Kidney (tissue), 14 donors: ENCODE data around the gene MEGF11. TPM values are rescaled to one million over a fixed set of nuclear protein-coding genes. Genes with fewer than 3 reads are reported as not detected.

Experiments used
- DNase-seq, 5 donors: peaks; one replicate each; pipeline ENCODE4 v3.0.0-alpha.2; 2013 to 2020
- FAIRE-seq: peaks from 2 replicates; lab custom pipeline; 2012; peaks lifted over from hg19 to GRCh38; lab: Jason Lieb, UNC
- H3K27ac ChIP-seq, 2 donors: one replicate each; pipeline ENCODE4 v1.7.0; 2013; ENCODE audit warnings: low read depth in 2 of 2, low read length in 2 of 2, inconsistent platforms in 1 of 2
- H3K27me3 ChIP-seq: one replicate; pipeline ENCODE4 v1.7.1; 2013; ENCODE audit warnings: low read length, inconsistent platforms; ENCODE audit not compliant: control insufficient read depth, insufficient read depth
- H3K36me3 ChIP-seq, 3 donors: one replicate each; pipeline versions ENCODE4 v1.7.0 to v1.7.1; 2013; ENCODE audit warnings: low read length in 3 of 3, control low read depth in 1 of 3, inconsistent platforms in 1 of 3; ENCODE audit not compliant: insufficient read depth in 3 of 3, control insufficient read depth in 2 of 3
- H3K4me1 ChIP-seq, 3 donors: one replicate each; pipeline versions ENCODE4 v1.7.0 to v1.7.1; 2013; ENCODE audit warnings: low read length in 3 of 3, inconsistent platforms in 1 of 3, low read depth in 1 of 3; ENCODE audit not compliant: control insufficient read depth in 2 of 3, insufficient read depth in 2 of 3
- H3K4me3 ChIP-seq, 3 donors: one replicate each; pipeline versions ENCODE4 v1.7.0 to v1.8.1; 2013; ENCODE audit warnings: low read length in 3 of 3, control low read depth in 1 of 3, inconsistent platforms in 1 of 3
- H3K9ac ChIP-seq, 3 donors: one replicate each; pipeline versions ENCODE4 v1.7.0 to v1.7.1; 2013; ENCODE audit warnings: low read length in 3 of 3, control low read depth in 1 of 3, inconsistent platforms in 1 of 3
- H3K9me3 ChIP-seq, 3 donors: one replicate each; pipeline versions ENCODE4 v1.7.0 to v1.7.1; 2013; ENCODE audit warnings: low read length in 3 of 3, control low read depth in 1 of 3, inconsistent platforms in 1 of 3; ENCODE audit not compliant: control insufficient read depth in 2 of 3, insufficient read depth in 1 of 3
- CTCF ChIP-seq: IDR thresholded peaks from 3 replicates; pipeline ENCODE4 v1.5.1; 2012; ENCODE audit warnings: mild to moderate bottlenecking, moderate library complexity, borderline replicate concordance; ENCODE audit not compliant: insufficient read depth; ENCODE audit errors: extremely low read depth
- intact Hi-C: fragments of 100-400 bp; cut with DNase I; formaldehyde crosslinking; loops from one replicate; pipeline ENCODE4 v1.11.1; 2022
- polyA plus RNA-seq: library from polyadenylated mRNA; stranded (reverse); fragments of 350-450 nt; fragmentation: Illumina TruSeq; extraction: RNeasy Lipid Tissue Mini Kit (QIAGEN cat#74804); gene quantifications from one replicate; pipeline ENCODE4 v1.2.3, GENCODE V29; 2014; ENCODE audit warnings: low read depth, low replicate concordance; ENCODE audit not compliant: insufficient read depth
- total RNA-seq: library from RNA; stranded (reverse); fragmentation: NEBNext Ultra II Directional; extraction: Animal tissue kit (Norgen Biotek cat#: 25700); gene quantifications from one replicate; pipeline ENCODE4 v1.2.1, GENCODE V29; 2021
- donor health status: control.
- donor health status: control.
- donor health status: control.
- donor health status: control.
- donor health status: control.
- donor health status: DM: yes; HTN: yes; CAD: no.
- donor health status: Normal renal cell carcinoma (clear cell type).

MEGF11 gene
- total and polyA plus RNA-seq, 2 donors from 2014 or later, result 10.4 to 41.8 TPM

GRCh38 chr15:65926899-65927298 lies 326.7 kb downstream of the MEGF11 start:
- H3K27me3 ChIP-seq, result no peaks in the 10 kb centered on the region
- FAIRE-seq, result no peak
- no peaks in the 10 kb centered on the region for H3K4me1 ChIP-seq
- no peak for TF ChIP-seq CTCF
- intact Hi-C loops, result no loop called here
- H3K9me3 ChIP-seq, result no peaks in the 10 kb centered on the region
- no peak overlapping the region for H3K9ac ChIP-seq
- H3K36me3 ChIP-seq, result no peaks in the 10 kb centered on the region
- DNase-seq, result no peak
- no peak overlapping the region for H3K27ac ChIP-seq
- H3K4me3 ChIP-seq, result no peak overlapping the region

- no peak for DNase-seq
- no peak for TF ChIP-seq CTCF
Measured at GRCh38 chr15:65926459-65926858, 327.1 kb downstream of the MEGF11 start.

GRCh38 chr15:65925338-65925737 lies 328.2 kb downstream of the MEGF11 start:
- Histone ChIP-seq H3K27ac (no peak overlapping the region), H3K36me3 (no peaks in the 10 kb centered on the region), H3K4me1 (no peaks in the 10 kb centered on the region), H3K9ac (no peak overlapping the region), H3K4me3 (no peak overlapping the region), H3K9me3 (no peaks in the 10 kb centered on the region), H3K27me3 (no peaks in the 10 kb centered on the region)
- no peak for TF ChIP-seq CTCF
- DNase-seq (no peak), FAIRE-seq (no peak)
- intact Hi-C loops, result no loop called here

More at GRCh38 chr15:65926459-65926858, 327.1 kb downstream of the MEGF11 start:
- Histone ChIP-seq H3K4me1 (no peaks in the 10 kb centered on the region), H3K9me3 (no peaks in the 10 kb centered on the region), H3K4me3 (no peak overlapping the region), H3K27me3 (no peaks in the 10 kb centered on the region), H3K36me3 (no peaks in the 10 kb centered on the region), H3K9ac (no peak overlapping the region), H3K27ac (no peak overlapping the region)
- no peak for FAIRE-seq
- intact Hi-C loops, result no loop called here

- no peaks in the 10 kb centered on the region for H3K4me1 ChIP-seq
- DNase-seq (no peak), FAIRE-seq (no peak)
- intact Hi-C loops, result no loop called here
- H3K36me3 ChIP-seq, result no peaks in the 10 kb centered on the region
- no peaks in the 10 kb centered on the region for H3K27me3 ChIP-seq
- no peak overlapping the region for H3K4me3 ChIP-seq
- no peak overlapping the region for H3K9ac ChIP-seq
- no peak overlapping the region for H3K27ac ChIP-seq
- no peak for TF ChIP-seq CTCF
- no peaks in the 10 kb centered on the region for H3K9me3 ChIP-seq
Measured at GRCh38 chr15:65924004-65924403, 329.5 kb downstream of the MEGF11 start.
